Measurements from ENCODE around the gene BRAT1.
"Not testable (repeated sequence)": the region's sequence is repeated elsewhere in the genome, so short reads cannot be mapped to it uniquely, and the experiment has no call there.

Gene BRAT1

GRCh38 chr7:2555121-2556052 lies at the start of gene BRAT1:
Gene BRAT1 (minus strand): TSS chr7:2555524. CDS start chr7:2554431, 1,093 bp downstream.
- peak; percentile 95 for DNase-seq (ENCODE audit: low spot score)

DNA sequence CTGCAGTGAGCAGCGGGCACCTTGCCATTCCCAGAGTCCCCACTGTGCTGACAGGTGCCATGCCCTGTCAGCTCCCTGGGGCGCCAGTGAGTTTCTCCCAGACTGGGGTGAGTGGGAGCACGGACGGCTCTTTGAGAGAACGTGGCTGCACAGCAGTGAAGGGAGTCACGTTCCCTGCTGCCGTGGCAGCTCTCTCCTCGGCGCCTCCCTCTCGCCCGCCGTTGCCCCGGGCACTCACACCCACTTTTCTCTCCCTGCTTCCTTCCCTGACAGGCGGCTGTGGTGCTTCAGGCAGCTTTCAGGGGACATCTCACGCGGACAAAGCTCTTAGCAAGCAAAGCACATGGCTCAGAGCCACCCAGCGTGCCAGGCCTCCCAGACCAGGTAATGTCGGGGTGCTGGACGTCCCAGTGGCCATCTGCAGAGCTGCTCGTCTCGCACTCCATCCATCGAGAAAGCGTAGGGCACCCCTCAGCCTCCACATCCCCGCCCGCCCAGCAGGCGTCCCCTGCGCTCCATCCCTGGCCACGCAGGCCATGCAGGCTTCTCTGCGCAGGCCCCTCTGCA lies 49.4 kb upstream of the BRAT1 start:
- no peak for DNase-seq (ENCODE audit: low spot score)

GRCh38 chr7:2603044-2603965 lies 48.0 kb upstream of the BRAT1 start:
- no peak for DNase-seq (ENCODE audit: low spot score)

GRCh38 chr7:2602406-2603043 lies 47.2 kb upstream of the BRAT1 start:
- no peak for DNase-seq (ENCODE audit: low spot score)

GRCh38 chr7:2601907-2602306 lies 46.6 kb upstream of the BRAT1 start:
- DNase-seq (ENCODE audit: low spot score), result no peak

GRCh38 chr7:2601065-2601464 lies 45.7 kb upstream of the BRAT1 start:
- DNase-seq (ENCODE audit: low spot score), result no peak

GRCh38 chr7:2598154-2598823 lies 43.0 kb upstream of the BRAT1 start:
- no peak for DNase-seq (ENCODE audit: low spot score)

- peak; percentile 60 for DNase-seq (ENCODE audit: low spot score)
These were observed 41.9 kb upstream of the BRAT1 start for GRCh38 chr7:2597273-2597640.

DNA sequence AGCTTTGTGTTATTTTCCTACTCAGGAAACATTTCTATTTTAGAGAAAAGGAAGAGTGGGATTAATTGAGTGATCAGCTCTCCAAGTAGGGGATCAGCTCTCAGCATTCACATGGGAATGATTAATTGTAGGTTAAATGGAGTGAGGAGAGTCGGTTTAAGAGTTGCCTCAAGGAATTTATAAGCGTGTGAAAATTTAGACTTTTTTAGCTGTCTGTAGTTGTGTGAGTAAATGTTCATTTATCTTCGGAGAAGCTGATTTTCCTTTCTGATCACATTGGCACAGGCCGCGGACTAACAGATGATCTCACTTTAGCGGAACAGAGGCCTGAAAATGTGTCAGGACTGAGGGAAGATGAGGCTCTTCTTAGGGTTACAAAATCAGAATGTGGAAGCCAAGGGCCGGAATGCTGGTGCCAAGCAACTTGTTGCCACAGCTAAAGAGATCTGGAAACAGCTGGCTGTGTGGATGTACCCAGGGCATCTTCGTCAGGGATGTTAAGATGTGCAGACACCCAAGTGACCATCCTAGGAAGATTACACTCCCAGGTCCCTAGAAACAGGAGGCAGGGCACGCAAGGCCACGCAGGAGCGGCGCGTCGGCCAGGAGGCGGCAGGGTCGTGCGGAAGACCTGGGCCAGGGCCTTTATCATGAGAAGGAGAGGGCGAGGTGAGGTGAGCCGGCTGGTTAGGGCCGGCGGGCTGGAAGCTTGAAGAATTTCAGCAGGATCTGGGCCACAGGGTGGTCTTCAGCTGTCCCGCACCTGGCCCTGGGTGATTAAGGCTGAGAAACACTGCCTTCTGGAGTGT lies 41.3 kb upstream of the BRAT1 start:
- DNase-seq (ENCODE audit: low spot score), result no peak

GRCh38 chr7:2595258-2595860 lies 40.0 kb upstream of the BRAT1 start:
- DNase-seq (ENCODE audit: low spot score), result no peak

DNA sequence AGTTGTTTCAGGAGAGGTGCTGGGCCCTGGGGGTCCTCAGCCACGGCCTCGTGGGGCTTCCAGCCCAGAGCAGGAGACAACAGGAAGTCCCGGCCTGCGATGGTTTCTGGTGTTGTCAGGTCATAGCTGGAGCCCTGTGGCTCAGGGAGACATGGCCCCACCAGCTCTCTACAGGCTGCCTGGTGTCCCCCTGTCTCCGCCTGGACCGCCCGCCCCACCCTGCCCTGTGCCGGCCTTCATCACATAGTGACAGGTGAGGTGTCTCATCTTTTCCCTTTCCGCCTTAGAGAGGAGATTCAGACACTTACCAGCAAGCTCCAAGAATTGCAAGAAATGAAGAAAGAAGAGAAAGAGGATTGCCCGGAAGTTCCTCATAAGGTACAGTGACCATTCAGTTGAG lies 39.3 kb upstream of the BRAT1 start:
- DNase-seq (ENCODE audit: low spot score), result no peak

DNA sequence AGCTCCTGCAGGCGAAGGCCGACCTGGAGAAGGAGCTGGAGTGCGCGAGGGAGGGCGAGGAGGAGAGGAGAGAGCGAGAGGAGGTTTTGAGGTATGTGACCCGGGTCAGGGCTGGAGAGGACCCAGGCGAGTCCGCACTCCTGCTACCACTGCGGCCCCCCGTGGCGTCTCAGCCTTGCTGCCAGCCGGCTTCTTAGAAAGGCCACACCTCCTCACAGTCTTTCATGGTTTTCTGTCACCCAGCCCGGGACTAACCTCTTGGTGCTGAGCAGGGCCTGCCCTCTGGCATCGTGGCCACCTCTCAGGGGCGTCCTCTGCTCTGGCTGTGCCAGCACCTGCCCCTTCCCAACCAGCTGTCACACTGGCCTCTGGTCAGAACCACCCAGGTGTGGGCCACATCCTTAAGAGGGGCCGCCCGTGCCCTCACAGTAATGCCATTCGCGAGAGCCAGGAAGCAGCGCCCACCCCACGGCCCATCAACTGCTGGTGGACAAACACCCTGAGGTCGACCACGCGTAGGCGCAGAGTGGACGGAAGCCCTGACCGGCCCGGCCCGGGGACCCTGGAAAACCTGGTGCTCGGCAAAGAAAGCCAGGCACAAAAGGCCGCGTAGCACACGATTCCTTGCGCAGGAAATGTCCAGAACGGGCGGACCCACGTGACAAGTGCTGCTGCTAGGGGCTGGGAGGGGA lies 37.9 kb upstream of the BRAT1 start:
- DNase-seq (ENCODE audit: low spot score), result no peak

- DNase-seq (ENCODE audit: low spot score), result no peak
These were observed 37.1 kb upstream of the BRAT1 start for GRCh38 chr7:2592375-2592865.

DNA sequence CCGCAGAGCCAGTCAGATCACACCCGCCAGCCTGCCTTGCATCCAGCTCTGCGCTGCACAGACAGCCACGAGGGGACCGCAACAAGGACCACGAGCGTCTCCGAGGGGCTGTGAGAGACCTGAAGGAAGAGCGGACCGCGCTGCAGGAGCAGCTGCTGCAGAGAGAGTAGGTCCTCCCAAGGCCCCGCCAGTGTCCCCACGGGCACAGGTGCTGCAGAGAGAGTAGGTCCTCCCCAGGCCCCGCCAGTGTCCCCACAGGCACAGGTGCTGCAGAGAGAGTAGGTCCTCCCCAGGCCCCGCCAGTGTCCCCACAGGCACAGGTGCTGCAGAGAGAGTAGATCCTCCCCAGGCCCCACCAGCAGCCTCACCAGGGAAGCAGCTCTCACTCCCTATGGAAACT lies 34.6 kb upstream of the BRAT1 start:
- DNase-seq (ENCODE audit: low spot score), result not testable (repeated sequence)

- no peak for DNase-seq (ENCODE audit: low spot score)
These were observed 34.0 kb upstream of the BRAT1 start for GRCh38 chr7:2589341-2589740.

GRCh38 chr7:2587778-2588177 lies 32.5 kb upstream of the BRAT1 start:
- DNase-seq (ENCODE audit: low spot score), result no peak

DNA sequence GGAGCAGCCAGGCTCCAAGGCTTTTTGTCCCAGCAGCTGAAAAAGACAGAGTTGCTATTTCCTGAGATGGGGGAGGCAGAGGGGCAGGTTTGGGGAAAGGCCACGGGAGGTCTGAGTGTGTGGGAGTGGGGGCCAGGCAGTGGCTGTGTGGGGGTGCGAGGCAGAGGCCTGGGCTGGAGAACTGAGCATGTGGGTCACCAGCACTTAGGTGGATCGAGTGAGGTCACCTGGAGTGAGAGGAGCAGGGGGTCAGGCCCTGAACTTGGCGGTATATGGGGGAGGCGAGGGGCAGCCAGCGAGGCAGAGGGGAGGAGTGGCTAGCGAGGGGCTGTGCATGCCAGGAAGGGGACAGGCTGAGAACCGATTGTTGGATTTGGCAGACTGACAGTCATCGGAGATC lies 31.8 kb upstream of the BRAT1 start:
- DNase-seq (ENCODE audit: low spot score), result no peak

- DNase-seq (ENCODE audit: low spot score), result no peak
These were observed 31.1 kb upstream of the BRAT1 start for GRCh38 chr7:2586326-2587020.

DNA sequence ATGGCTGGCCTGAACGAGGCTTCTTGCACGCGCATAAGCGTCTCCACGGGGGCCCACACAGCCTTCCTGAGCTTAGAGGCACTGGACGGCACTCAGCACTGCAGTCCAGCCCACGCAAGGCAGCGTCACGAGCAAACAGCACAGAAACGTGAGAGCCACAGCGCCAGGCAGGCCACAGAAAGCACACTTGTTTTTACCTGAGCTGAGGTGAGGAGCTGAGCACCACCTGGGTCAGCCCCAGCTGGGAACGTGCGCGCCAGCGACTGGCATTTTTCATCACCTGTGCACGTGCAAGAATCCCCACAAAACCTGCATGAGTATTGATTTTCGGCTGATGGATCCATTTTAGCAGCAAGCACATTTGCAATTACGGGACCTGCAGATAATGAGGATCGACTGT lies 30.1 kb upstream of the BRAT1 start:
- no peak for DNase-seq (ENCODE audit: low spot score)
